ENCODE measurements around the gene ADTRP. TPM values are rescaled to one million over a fixed set of nuclear protein-coding genes. Genes with fewer than 3 reads are reported as not detected.

ADTRP gene
- total RNA-seq, 3 donors from 2014 or later (not counting 1 experiment from before 2014, with no cell fraction given): 1.1 to 1.5 TPM; not detected in 1

- Mint-ChIP-seq H3K27ac (no peak overlapping the region), H3K27me3 (ENCODE audit: low read depth in 2 of 2) (no peaks in the 10 kb centered on the region), H3K4me3 (no peak overlapping the region), H3K9me3 (no peaks in the 10 kb centered on the region), H3K36me3 (no peaks in the 10 kb centered on the region), H3K4me1 (no peaks in the 10 kb centered on the region)
- Histone ChIP-seq H3K27me3 (ENCODE audit: control insufficient read depth, insufficient read depth, low read length) (no peaks in the 10 kb centered on the region), H3K36me3 (ENCODE audit: control insufficient read depth, insufficient read depth, low read length) (no peaks in the 10 kb centered on the region), H3K27ac (ENCODE audit: low read length) (no peak overlapping the region), H3K4me1 (ENCODE audit: control insufficient read depth, insufficient read depth, low read length) (no peaks in the 10 kb centered on the region), H3K4me3 (ENCODE audit: low read length) (no peak overlapping the region), H3K9me3 (ENCODE audit: control insufficient read depth, insufficient read depth, low read length) (no peaks in the 10 kb centered on the region)
- 92% methylated on average over 2 of the region's 2 CpGs for WGBS (ENCODE audit: insufficient coverage)
- DNase-seq: peak in 1 of 2 donors; percentile 68
- TF ChIP-seq CTCF (IDR thresholded peaks at IDR 0.05): peak; percentile 51
- intact Hi-C loops (cut with micrococcal nuclease): loop anchor here (5.0 kb wide), 1 partner anchor 532 kb away; no protein-coding TSS in a partner anchor
- no peak for ATAC-seq
Observed at GRCh38 chr6:11700118-11700718, 78.4 kb downstream of the ADTRP start.

DNA sequence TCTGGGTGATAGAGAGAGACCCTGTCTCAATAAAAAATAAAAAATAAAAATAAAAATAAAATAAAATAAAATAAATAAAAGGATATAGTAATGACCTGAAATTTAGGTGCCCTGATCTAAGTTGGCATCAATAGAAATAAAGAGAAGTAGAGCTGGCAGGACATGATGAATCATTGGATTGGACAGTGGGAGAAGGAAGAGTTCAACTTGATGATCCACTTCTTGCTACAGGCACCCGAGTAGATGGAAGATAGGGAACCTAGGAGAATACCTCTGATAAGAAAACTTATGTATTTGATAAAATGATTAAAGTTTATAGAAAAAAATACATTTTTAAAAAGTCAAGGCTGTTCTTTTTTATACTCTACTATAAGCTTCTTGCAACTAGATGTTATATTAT, 79.0 kb downstream of the ADTRP start:
- 50% methylated on average over 1 of the region's 1 CpG for WGBS (ENCODE audit: insufficient coverage)
- no peak for ATAC-seq

DNA sequence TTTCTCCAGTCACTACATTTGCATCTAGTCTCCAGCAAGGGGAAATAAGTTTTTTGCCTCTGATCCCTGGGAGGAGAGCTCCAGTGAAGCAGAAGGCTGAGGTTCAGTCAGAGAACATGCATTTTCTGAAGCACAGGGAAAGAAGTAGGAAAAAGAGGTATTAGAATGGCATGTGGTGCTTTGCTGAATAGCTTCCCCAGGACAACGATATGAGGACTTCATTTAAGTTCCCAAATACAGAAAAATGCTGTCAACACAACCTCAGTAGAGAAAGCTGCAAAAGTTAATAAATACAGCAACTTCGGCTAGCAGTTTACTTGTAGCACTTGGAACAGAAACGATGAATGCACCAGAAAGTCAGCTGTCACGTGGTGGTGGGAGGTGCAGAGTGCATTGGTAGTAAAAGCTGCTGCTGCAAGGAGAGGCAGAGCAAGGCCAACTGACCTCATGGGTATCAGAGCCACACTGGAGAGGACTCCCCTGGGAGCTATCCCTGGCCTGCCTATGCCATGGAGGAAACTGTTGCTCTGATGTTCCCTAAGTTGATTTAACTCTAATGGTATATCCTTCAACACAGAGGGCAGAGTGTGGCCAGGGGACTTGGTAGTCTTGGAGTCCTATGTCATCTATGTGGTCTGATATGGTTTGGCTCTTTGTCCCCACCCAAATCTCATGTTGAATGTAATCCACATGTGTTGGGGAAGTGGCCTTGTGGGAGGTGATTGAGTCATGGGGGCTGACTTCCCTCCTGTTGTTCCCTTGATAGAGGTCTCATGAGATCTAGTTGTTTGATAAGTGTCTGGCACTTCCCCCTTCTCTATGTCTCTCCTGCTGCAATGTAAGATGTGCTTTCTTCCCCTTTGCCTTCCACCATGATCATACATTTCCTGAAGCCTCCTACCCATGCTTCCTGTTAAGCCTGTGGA, 85.9 kb downstream of the ADTRP start:
- Histone ChIP-seq H3K36me3 (ENCODE audit: control insufficient read depth, insufficient read depth, low read length) (no peaks in the 10 kb centered on the region), H3K4me1 (ENCODE audit: control insufficient read depth, insufficient read depth, low read length) (no peaks in the 10 kb centered on the region), H3K4me3 (ENCODE audit: low read length) (no peak overlapping the region), H3K9me3 (ENCODE audit: control insufficient read depth, insufficient read depth, low read length) (no peaks in the 10 kb centered on the region), H3K27me3 (ENCODE audit: control insufficient read depth, insufficient read depth, low read length) (peaks cover 3% of the 10 kb centered on the region), H3K27ac (ENCODE audit: low read length) (no peak overlapping the region)
- Mint-ChIP-seq H3K9me3 (no peaks in the 10 kb centered on the region), H3K4me3 (no peak overlapping the region), H3K27me3 (ENCODE audit: low read depth in 2 of 2) (peaks cover 6 to 29% of the 10 kb centered on the region in 2 donors), H3K36me3 (no peaks in the 10 kb centered on the region), H3K27ac (no peak overlapping the region), H3K4me1 (no peaks in the 10 kb centered on the region)
- intact Hi-C loops (cut with micrococcal nuclease): no loop called here
- no peak for TF ChIP-seq CTCF (IDR thresholded peaks at IDR 0.05)
- no peak for ATAC-seq
- DNase-seq: no peak
- 83% methylated on average over 4 of the region's 4 CpGs for WGBS (ENCODE audit: insufficient coverage)

More for the DNA sequence above, 79.0 kb downstream of the ADTRP start:
- Mint-ChIP-seq H3K27me3 (ENCODE audit: low read depth in 2 of 2) (no peaks in the 10 kb centered on the region), H3K4me1 (no peaks in the 10 kb centered on the region), H3K27ac (no peak overlapping the region), H3K36me3 (no peaks in the 10 kb centered on the region), H3K9me3 (no peaks in the 10 kb centered on the region), H3K4me3 (no peak overlapping the region)
- Histone ChIP-seq H3K4me3 (ENCODE audit: low read length) (no peak overlapping the region), H3K9me3 (ENCODE audit: control insufficient read depth, insufficient read depth, low read length) (no peaks in the 10 kb centered on the region), H3K4me1 (ENCODE audit: control insufficient read depth, insufficient read depth, low read length) (no peaks in the 10 kb centered on the region), H3K36me3 (ENCODE audit: control insufficient read depth, insufficient read depth, low read length) (no peaks in the 10 kb centered on the region), H3K27ac (ENCODE audit: low read length) (no peak overlapping the region), H3K27me3 (ENCODE audit: control insufficient read depth, insufficient read depth, low read length) (no peaks in the 10 kb centered on the region)
- no peak for DNase-seq
- intact Hi-C loops (cut with micrococcal nuclease): no loop called here
- TF ChIP-seq CTCF (IDR thresholded peaks at IDR 0.05): no peak
